Peyer's patch (tissue), 4 donors: ENCODE data around the gene PLCB2.

Source experiments
- CTCF ChIP-seq, 6 experiments: fragments of 450-650 bp in 4 of 6; fragments of 200-600 bp in 2 of 6; sonication (generic) in 1 of 6; IDR thresholded peaks; one replicate each; pipeline ENCODE4 v1.5.1; 2017 to 2019; ENCODE audit warnings: antibody characterized with exemption in 6 of 6, mild to moderate bottlenecking in 3 of 6, moderate library complexity in 1 of 6
- POLR2A ChIP-seq, 2 donors: fragments of 450-650 bp; IDR thresholded peaks; one replicate each; pipeline ENCODE4 v1.5.1; 2017; ENCODE audit warnings: antibody characterized with exemption in 2 of 2, mild to moderate bottlenecking in 2 of 2, moderate library complexity in 2 of 2

DNA sequence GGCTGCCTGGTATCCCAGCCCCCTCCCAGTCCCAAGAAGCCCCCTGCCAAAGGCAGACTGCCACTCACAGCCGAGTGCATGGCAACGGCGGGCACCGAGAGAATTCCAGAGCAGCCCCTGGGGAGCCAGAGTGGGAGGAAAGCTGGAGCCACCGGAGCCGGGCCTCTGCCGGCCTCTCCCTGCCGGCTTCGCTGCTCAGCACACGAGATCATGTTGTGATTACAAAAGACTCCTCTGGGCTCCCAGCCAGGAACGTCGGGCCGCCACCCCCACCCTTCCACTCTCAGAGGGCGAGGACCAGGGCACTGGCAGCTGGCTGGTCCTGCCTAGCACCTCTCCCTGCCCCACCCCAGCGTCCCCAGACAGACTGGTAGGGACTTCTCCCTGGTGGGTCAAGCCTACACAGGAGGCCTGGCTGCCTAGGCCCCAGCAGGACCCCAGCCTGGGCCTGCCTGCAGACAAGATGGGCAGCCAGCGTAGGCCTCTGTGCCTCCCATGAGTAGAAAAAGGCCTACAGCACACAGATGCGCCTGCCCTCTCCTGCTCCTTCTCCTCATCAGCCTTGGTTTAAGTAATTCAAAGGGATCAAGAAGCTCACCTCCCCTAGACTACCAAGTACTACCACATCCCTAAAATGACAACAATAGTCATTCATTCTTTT lies 33.1 kb upstream of the PLCB2 start, which contains the start of gene CCDC9B:
- peak in 1 of 6 experiments; percentile 2 for TF ChIP-seq CTCF (IDR thresholded peaks at IDR 0.05)
- peak; percentile 74 to 91 for TF ChIP-seq POLR2A (IDR thresholded peaks at IDR 0.05)
